HG02623 (cell line): ENCODE data around the gene CNTN1.
"Not testable (repeated sequence)": the region's sequence is repeated elsewhere in the genome, so short reads cannot be mapped to it uniquely, and the experiment has no call there.

Experiments used
- ATAC-seq: cut with Tn5 transposase; IDR thresholded peaks from one replicate; pipeline ENCODE4 v1.9.1; 2021; ENCODE audit warnings: moderate library complexity; ENCODE audit not compliant: unreplicated experiment

Gene CNTN1

DNA sequence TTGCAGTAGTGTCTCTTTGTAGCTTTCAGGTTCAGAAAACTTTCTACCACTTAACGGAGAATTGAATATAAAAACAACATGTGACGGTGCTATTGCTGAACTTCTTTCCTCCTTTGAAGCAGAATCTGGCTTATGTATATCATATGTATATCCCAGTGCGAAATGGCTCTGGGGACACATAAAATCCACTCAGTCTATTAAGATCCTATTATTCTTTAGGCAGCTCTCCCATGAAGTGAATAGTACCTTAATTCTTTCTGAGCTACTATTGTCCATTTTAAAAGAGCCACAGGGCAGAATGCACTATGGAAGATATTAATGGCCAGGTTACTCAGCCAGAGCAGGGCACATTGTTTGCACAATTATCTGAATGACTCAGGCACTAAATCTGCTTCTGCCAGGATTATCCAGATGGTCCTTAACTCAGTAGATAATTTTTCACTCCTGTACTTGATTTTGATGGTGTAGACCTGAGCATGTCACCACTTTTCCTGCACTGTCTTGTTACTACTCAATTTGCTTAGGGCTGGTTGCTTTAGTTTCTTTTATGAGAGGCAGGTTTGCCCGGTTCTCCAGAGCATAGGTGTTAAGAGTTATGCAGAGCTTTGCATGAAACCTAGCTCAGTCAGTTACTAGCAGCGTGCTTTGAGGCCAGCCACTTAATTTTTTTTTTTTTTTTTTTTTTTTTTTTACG is 5.5 kb downstream of the CNTN1 start:
- no peak for ATAC-seq

- ATAC-seq: peak; percentile 80
These were observed 9.5 kb downstream of the CNTN1 start for GRCh38 chr12:40701756-40702155.

DNA sequence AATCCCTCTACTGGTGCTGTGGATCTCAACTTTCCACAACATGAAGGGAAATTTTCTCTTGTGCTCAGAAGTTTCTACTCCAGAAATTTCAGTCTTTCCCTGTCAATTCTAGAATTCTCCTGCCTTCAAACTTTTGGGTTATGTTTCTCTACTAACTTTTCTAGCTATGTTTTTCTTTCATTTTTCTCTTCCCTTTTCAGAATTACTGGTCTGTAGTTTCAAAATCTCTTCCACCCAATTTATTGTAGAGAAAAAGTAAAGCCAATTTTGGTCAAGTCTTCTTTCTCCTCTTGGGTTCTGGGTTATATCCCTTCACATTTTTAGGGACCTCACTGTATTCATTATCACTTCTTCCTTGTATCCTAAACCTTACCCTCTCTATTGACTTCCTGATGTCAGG is 18.9 kb downstream of the CNTN1 start:
- ATAC-seq: no peak

GRCh38 chr12:40714636-40715035 is 22.4 kb downstream of the CNTN1 start:
- no peak for ATAC-seq

DNA sequence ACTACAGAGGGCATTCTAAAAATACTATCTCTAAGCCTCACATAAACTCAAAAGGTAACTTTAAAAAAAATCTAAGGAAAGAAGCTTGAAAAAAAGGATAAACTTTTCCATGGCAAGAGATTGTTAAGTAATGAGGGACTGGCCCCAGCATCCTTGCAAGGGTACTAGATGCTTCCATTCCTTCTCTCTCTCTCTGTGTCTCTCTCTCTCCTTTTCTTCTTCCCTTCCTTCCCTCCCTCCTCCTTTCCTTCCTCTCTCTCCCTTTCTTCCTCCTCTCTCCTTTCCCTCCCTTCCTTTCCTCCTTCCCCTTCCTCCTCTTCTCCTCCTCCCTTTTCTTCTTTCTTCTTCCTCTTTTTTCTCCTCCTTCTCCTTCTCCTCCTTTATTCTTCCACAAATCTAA is 23.8 kb downstream of the CNTN1 start:
- ATAC-seq: no peak

- ATAC-seq: no peak
These were observed 25.3 kb downstream of the CNTN1 start for GRCh38 chr12:40717576-40717975.

GRCh38 chr12:40718878-40719372 is 26.7 kb downstream of the CNTN1 start:
- no peak for ATAC-seq

DNA sequence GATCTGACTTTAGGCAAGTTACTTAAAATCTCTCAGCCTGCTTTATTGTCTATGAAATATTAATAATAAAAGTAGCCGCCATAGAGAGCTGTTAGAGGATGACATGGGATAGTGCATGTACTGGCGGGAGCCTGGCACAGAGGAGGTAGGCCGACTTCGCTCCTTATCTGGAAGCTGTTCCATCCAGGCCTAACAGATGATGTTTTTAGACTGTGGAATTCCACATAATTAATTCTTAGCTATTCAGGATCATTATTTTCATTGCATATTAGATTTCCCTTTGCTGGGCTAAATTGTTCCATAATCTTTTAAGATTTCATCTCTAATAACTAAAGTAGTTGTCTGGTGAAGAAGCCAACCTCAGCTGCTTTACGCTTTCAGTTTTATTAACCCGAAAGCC is 30.8 kb downstream of the CNTN1 start:
- no peak for ATAC-seq

- no peak for ATAC-seq
These were observed 34.1 kb downstream of the CNTN1 start for GRCh38 chr12:40726366-40726765.

DNA sequence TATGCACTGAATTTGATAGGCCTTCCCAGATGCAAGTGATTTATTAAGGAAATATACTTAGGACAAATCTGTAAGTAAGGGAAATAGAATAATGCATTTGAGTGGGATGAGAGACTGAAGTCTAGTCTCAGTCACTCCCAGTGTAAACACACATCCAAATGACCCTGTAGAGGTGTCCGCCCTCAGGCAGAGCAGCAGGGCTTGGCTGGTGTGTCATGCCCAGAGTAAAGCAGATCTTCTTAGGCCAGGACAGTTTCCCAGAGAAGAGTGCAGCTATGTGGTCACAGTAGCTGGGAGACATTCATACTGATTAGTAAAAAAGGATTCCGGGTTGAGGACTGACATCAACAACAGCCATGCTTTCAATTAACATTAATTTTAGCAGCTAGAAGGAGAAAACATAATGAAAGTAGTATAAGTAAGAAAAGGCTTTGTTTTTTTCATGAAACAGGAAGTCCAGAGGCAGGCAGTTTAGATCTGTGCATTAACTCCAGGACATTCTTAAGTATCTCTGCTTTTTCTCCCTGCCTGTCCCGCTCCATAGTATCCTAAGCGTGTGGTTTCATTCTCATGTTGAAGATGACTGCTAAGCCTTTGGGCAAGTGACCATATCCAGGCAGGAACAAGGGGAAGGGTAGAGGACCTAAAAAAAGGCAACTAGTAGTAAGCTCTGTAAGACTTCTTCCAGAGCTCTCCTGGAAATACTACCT is 35.7 kb downstream of the CNTN1 start:
- no peak for ATAC-seq

DNA sequence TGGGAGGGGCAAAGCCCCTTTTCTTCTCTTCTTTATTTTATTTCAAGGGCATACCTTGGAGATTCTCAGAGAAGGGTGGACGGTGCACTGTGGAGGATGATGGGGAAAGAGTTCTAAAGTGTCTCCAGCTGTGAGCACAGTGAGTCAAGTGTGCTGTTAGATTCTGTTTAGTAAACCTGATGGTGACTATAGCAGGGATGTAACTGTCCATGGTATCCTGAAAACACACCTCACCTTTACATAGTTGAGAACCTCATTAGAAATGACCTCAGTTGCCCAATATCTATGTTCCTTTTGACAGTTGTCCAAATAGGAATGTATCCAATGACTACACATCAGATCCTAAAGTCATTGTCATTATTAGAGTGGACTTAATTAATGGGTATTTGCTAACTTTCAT is 38.0 kb downstream of the CNTN1 start:
- ATAC-seq: no peak

DNA sequence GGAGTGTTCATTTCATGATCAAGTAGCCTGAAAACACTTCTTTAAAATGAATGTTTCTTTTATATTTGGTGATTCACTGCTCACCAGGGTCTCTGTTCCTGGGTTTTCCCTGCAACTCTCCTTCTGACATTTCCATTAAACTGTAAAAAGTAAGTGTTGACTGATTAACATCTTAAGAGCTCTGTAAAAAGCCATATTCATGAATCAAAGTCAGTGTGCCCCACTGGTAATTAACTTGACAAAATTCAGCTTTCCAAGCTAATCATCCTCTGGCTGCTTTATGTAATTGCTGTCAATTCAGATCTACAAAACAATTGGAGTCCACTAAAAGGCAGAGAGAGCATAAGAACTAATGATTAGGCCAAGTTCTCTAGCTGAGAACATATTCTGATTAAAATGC is 41.6 kb downstream of the CNTN1 start:
- ATAC-seq: no peak

- ATAC-seq: no peak
These were observed 42.0 kb downstream of the CNTN1 start for GRCh38 chr12:40734276-40734675.

DNA sequence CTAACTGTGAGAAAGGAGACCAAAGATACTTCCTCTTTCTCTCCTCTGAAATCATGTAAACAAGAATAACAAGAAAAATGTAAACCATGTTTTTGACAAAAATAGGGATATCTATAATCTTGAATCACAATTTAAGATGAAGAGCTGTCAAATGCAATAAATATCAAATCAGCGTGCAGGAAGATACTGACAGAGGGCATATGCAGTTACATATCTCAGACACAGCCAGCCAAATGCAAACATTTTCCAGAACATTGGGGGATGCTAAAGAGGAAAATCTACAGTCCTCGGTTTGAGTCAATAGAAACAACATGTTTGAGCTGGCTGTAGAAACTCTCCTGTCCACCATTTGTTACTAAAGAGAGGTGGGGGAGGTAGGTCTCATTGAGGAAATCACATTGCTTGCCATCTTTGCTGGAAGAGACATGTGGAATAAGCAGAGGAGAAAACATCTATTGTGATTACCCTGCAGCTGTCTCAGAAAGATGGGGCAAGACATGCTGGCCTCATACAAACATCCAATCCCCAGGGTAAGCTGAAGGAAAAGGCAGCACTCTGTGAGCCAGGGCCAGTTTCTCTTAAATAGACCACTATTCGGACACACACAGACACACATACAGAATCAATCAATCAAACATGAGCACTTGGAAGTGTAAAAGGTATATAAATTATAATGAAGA is 43.5 kb downstream of the CNTN1 start:
- ATAC-seq: no peak

GRCh38 chr12:40737416-40737815 is 45.2 kb downstream of the CNTN1 start:
- ATAC-seq: not testable (repeated sequence)

DNA sequence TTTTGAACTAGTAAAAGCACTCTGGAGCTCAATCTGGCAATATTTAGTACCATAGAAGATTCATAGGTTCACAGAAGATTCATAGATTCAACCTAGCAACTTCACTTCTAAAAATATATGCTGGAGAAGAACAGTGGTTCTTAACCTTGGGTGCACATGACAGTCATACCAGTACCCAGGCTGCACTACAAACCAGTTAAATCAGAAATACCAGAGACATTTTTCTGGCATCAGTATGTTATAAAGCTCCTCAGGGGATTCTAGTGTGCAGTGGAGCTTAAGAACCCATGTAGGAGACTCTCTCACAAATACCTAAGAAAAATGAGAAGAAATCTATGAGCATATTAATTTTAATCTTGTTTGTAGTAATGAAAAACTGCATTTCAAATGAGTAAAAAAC is 46.6 kb downstream of the CNTN1 start:
- ATAC-seq: no peak

DNA sequence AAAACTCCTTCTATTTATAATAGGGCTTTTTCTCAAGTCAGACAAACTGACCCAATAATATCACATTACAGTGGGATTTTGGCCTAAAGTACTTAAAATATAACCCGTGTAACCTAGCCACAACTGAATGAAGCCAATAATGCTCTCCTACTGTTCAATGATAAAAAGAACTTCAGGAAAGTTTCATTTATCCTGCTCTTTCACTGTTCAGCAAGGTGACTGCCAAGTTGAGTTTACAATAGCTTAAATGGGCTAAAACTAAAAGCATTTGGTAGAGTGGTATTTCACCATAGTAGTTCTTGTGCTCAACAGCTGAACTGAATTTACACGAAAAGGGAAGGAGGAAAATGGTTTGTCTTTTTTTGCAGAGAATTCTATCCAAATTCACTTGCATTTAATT is 49.8 kb downstream of the CNTN1 start:
- no peak for ATAC-seq

DNA sequence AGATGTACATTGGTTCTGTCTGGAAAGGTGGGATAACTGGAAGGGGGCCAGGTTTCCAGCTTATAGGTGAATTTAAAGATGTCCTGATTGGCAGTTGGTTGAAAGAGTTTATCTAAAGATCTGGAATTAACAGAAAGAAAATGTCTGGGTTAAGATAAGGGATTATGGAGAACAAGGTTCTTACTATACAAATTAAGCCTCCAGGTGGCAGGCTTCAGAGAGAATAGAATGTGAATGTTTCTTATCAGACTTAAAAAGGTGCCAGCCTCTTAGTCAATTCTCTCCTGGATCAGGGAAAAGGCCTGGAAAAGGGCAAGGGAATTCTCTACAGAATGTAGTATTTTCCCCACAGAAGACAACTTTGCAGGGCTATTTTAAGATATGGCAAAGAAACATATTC is 53.1 kb downstream of the CNTN1 start:
- ATAC-seq: no peak

GRCh38 chr12:40749863-40750262 is 57.6 kb downstream of the CNTN1 start:
- no peak for ATAC-seq

GRCh38 chr12:40752011-40752410 is 59.8 kb downstream of the CNTN1 start:
- ATAC-seq: no peak

DNA sequence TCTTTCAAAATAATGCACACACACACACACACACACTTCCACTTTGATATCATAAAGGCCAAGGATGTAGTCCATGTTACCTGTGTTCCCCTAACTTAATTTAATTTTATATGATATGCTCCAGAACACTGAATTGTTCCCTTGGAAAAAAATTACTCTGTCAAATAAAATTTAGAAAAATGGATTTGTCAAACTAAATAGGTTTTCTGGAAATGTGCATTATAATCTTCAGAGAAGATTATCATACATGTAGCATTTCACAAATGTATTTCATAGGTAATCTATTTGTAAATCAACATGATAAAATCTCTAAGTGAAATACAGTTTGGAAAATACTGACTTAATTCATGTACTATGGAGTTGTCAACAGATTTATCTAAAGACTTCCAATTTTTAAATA is 68.6 kb downstream of the CNTN1 start:
- no peak for ATAC-seq

DNA sequence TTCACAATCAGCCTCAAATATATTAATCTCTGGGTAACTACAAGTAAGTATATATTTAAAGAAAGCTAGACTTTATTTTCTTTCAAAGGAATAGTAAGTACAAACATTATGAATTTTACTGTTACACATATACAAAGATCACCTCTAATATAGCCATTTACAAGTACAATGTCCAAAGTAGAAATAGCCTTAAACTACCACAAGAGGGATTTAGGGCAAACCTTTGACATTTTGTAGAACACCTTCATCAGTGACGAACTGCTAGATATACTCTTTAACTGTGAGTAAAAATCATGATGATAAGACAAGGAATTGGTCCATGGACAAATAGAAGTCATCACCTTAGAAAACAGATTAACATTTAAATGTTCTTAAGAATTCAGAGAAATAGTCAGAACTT is 69.8 kb downstream of the CNTN1 start:
- ATAC-seq: no peak
